GM12874 (cell line): ENCODE results near the gene KLHL14.

Experiments
- CTCF ChIP-seq: IDR thresholded peaks from 2 replicates; pipeline ENCODE4 v1.5.1; 2011; ENCODE audit warnings: low read depth, mild to moderate bottlenecking, control low read depth, low read length, moderate library complexity; ENCODE audit not compliant: insufficient read depth

The KLHL14 gene

GRCh38 chr18:32759611-32760167 lies 13.1 kb downstream of the KLHL14 start:
- TF ChIP-seq CTCF, result no peak

- no peak for TF ChIP-seq CTCF
Observed at GRCh38 chr18:32754508-32755263, 18.1 kb downstream of the KLHL14 start.

GRCh38 chr18:32753656-32754260 lies 19.1 kb downstream of the KLHL14 start:
- no peak for TF ChIP-seq CTCF

DNA sequence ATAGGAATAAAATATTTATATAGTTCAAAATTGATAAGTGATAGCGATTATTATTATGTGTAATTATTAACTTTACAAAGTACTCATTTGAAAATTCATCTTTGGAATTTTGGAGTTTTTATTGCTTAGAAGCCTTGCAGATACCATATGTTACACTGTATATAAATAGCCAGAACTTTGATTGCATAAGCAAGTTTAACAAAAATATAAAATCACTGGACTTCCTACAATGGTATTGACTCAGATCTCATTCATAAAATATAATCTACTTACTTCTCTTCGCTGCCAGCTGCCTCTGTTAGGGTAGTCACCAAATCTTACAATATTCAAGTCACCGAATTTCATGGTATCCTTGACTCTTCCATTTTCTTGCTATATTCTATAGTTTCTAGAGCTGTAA lies 22.5 kb downstream of the KLHL14 start:
- TF ChIP-seq CTCF, result no peak

DNA sequence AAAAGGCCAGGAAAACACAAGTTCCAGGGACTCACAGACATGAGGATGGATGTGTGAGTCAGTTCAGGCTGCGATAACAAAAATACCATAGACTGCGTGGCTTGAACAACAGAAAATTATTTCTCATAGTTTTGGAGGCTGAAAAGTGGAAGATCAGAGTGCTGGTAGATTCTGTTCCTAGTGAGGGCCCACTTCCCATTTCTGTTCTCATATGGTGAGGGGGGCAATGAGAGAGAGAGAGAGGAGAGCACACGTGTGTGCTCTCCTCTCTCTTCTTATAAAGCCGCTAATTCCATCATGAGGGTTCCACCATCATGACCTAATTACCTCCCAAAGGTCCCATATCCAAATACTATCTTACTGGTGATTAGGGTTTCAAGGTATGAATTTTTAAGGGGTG lies 23.0 kb downstream of the KLHL14 start:
- no peak for TF ChIP-seq CTCF

- no peak for TF ChIP-seq CTCF
Observed at GRCh38 chr18:32742579-32742978, 30.2 kb downstream of the KLHL14 start.

- no peak for TF ChIP-seq CTCF
Observed at GRCh38 chr18:32735781-32736180, 37.0 kb downstream of the KLHL14 start.
